ENCODE data around the gene FSTL1. TPM values are rescaled to one million over a fixed set of nuclear protein-coding genes. Genes with fewer than 3 reads are reported as not detected.

Gene FSTL1
- total and polyA plus RNA-seq, 2 of the 8 experiments (the other 6 are each of a cell fraction or from before 2014, with no cell fraction given) = 158 to 516 TPM

GRCh38 chr3:120399372-120399771 lies 51.4 kb downstream of the FSTL1 start (continued):
- TF ChIP-seq, protein P1, sequence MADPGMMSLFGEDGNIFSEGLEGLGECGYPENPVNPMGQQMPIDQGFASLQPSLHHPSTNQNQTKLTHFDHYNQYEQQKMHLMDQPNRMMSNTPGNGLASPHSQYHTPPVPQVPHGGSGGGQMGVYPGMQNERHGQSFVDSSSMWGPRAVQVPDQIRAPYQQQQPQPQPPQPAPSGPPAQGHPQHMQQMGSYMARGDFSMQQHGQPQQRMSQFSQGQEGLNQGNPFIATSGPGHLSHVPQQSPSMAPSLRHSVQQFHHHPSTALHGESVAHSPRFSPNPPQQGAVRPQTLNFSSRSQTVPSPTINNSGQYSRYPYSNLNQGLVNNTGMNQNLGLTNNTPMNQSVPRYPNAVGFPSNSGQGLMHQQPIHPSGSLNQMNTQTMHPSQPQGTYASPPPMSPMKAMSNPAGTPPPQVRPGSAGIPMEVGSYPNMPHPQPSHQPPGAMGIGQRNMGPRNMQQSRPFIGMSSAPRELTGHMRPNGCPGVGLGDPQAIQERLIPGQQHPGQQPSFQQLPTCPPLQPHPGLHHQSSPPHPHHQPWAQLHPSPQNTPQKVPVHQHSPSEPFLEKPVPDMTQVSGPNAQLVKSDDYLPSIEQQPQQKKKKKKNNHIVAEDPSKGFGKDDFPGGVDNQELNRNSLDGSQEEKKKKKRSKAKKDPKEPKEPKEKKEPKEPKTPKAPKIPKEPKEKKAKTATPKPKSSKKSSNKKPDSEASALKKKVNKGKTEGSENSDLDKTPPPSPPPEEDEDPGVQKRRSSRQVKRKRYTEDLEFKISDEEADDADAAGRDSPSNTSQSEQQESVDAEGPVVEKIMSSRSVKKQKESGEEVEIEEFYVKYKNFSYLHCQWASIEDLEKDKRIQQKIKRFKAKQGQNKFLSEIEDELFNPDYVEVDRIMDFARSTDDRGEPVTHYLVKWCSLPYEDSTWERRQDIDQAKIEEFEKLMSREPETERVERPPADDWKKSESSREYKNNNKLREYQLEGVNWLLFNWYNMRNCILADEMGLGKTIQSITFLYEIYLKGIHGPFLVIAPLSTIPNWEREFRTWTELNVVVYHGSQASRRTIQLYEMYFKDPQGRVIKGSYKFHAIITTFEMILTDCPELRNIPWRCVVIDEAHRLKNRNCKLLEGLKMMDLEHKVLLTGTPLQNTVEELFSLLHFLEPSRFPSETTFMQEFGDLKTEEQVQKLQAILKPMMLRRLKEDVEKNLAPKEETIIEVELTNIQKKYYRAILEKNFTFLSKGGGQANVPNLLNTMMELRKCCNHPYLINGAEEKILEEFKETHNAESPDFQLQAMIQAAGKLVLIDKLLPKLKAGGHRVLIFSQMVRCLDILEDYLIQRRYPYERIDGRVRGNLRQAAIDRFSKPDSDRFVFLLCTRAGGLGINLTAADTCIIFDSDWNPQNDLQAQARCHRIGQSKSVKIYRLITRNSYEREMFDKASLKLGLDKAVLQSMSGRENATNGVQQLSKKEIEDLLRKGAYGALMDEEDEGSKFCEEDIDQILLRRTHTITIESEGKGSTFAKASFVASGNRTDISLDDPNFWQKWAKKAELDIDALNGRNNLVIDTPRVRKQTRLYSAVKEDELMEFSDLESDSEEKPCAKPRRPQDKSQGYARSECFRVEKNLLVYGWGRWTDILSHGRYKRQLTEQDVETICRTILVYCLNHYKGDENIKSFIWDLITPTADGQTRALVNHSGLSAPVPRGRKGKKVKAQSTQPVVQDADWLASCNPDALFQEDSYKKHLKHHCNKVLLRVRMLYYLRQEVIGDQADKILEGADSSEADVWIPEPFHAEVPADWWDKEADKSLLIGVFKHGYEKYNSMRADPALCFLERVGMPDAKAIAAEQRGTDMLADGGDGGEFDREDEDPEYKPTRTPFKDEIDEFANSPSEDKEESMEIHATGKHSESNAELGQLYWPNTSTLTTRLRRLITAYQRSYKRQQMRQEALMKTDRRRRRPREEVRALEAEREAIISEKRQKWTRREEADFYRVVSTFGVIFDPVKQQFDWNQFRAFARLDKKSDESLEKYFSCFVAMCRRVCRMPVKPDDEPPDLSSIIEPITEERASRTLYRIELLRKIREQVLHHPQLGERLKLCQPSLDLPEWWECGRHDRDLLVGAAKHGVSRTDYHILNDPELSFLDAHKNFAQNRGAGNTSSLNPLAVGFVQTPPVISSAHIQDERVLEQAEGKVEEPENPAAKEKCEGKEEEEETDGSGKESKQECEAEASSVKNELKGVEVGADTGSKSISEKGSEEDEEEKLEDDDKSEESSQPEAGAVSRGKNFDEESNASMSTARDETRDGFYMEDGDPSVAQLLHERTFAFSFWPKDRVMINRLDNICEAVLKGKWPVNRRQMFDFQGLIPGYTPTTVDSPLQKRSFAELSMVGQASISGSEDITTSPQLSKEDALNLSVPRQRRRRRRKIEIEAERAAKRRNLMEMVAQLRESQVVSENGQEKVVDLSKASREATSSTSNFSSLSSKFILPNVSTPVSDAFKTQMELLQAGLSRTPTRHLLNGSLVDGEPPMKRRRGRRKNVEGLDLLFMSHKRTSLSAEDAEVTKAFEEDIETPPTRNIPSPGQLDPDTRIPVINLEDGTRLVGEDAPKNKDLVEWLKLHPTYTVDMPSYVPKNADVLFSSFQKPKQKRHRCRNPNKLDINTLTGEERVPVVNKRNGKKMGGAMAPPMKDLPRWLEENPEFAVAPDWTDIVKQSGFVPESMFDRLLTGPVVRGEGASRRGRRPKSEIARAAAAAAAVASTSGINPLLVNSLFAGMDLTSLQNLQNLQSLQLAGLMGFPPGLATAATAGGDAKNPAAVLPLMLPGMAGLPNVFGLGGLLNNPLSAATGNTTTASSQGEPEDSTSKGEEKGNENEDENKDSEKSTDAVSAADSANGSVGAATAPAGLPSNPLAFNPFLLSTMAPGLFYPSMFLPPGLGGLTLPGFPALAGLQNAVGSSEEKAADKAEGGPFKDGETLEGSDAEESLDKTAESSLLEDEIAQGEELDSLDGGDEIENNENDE (IDR thresholded peaks at IDR 0.05; ENCODE audit: insufficient replicate concordance, low read length) = no peak
- TF ChIP-seq ASH2L (IDR thresholded peaks at IDR 0.05; ENCODE audit: low read length) (no peak), HDAC2 (IDR thresholded peaks at IDR 0.05; ENCODE audit: borderline replicate concordance in 1 of 2, low read depth in 2 of 2, low read length in 2 of 2) (no peak), TCF12 (IDR thresholded peaks at IDR 0.05; ENCODE audit: low read depth, low read length) (no peak), NRF1 (IDR thresholded peaks at IDR 0.05; ENCODE audit: low read depth, low read length) (no peak), POU5F1 (IDR thresholded peaks at IDR 0.05; ENCODE audit: low read depth, low read length) (no peak), CTBP2 (IDR thresholded peaks at IDR 0.05; ENCODE audit: borderline replicate concordance, insufficient read depth, insufficient read length, low read length) (no peak), FOSL1 (IDR thresholded peaks at IDR 0.05; ENCODE audit: insufficient read depth, low read depth, low read length) (no peak), RXRA (IDR thresholded peaks at IDR 0.05; ENCODE audit: insufficient read depth, low read depth, low read length) (no peak)
